Body of pancreas (tissue), 4 donors: ENCODE results near the gene TANC1.

ENCODE experiments used
- CTCF ChIP-seq, 7 experiments: fragments of 450-650 bp in 4 of 7; fragments of 200-600 bp in 3 of 7; sonication (generic) in 3 of 7; IDR thresholded peaks; one replicate each; pipeline ENCODE4 v1.5.1; 2016 to 2019; ENCODE audit warnings: antibody characterized with exemption in 7 of 7
- POLR2A ChIP-seq, 3 donors: fragments of 450-650 bp; IDR thresholded peaks; one replicate each; pipeline ENCODE4 v1.6.1; 2016; ENCODE audit warnings: antibody characterized with exemption in 3 of 3, mild to moderate bottlenecking in 2 of 3

GRCh38 chr2:159252905-159253304 is 284.5 kb downstream of the TANC1 start:
- TF ChIP-seq CTCF (IDR thresholded peaks at IDR 0.05) = no peak
- TF ChIP-seq POLR2A (IDR thresholded peaks at IDR 0.05) = no peak
